Activated CD8-positive, alpha-beta memory T cell treated with anti-CD3 and anti-CD28 coated beads for 36 hours (primary cell): ENCODE results near the gene NF1. TPM values are rescaled to one million over a fixed set of nuclear protein-coding genes. Genes with fewer than 3 reads are reported as not detected.

Experiments
- CTCF ChIA-PET: fragments of 350-600 bp; sonication (Branson Sonifier 250); formaldehyde crosslinking; loops from one replicate; lab custom pipeline; 2021; ENCODE audit warnings: antibody characterized with exemption; lab: Charles Lee
- POLR2A ChIA-PET: fragments of 350-600 bp; sonication (Branson Sonifier 250); formaldehyde crosslinking; loops from one replicate; lab custom pipeline; 2021; ENCODE audit warnings: antibody characterized with exemption; lab: Charles Lee
- total RNA-seq, 2 experiments: library from RNA; stranded (reverse); gene quantifications; one replicate each; pipeline ENCODE4 v1.2.3, GENCODE V29; 2021

Gene NF1
- total RNA-seq, 2 experiments from 2014 or later: 20.4 to 24.0 TPM

- ChIA-PET CTCF (no interaction called here), POLR2A (no interaction called here)
Measured at GRCh38 chr17:31398381-31399311, 303.9 kb downstream of the NF1 start.

GRCh38 chr17:31400481-31400950 lies 305.7 kb downstream of the NF1 start:
- POLR2A ChIA-PET: no interaction called here
- CTCF ChIA-PET: no interaction called here

GRCh38 chr17:31401456-31402254 lies 306.9 kb downstream of the NF1 start:
- ChIA-PET POLR2A (no interaction called here), CTCF (no interaction called here)

- ChIA-PET CTCF (interaction anchor here (0.6 kb wide), 1 partner anchor 20 kb away, joined by 3 read pairs; no protein-coding TSS in a partner anchor), POLR2A (no interaction called here)
Measured at GRCh38 chr17:31404028-31404949, 309.5 kb downstream of the NF1 start.

- POLR2A ChIA-PET: no interaction called here
- CTCF ChIA-PET: no interaction called here
Measured at GRCh38 chr17:31405890-31406371, 311.2 kb downstream of the NF1 start.

GRCh38 chr17:31408586-31408985 lies 313.8 kb downstream of the NF1 start:
- ChIA-PET POLR2A (no interaction called here), CTCF (no interaction called here)

GRCh38 chr17:31411707-31412285 lies 317.0 kb downstream of the NF1 start:
- CTCF ChIA-PET: no interaction called here
- POLR2A ChIA-PET: no interaction called here

- ChIA-PET CTCF (no interaction called here), POLR2A (no interaction called here)
Measured at GRCh38 chr17:31412511-31412910, 317.7 kb downstream of the NF1 start.

GRCh38 chr17:31413081-31413799 lies 318.5 kb downstream of the NF1 start:
- ChIA-PET CTCF (no interaction called here), POLR2A (no interaction called here)

GRCh38 chr17:31413874-31414549 lies 319.2 kb downstream of the NF1 start:
- CTCF ChIA-PET: no interaction called here

GRCh38 chr17:31414550-31414918 lies 319.8 kb downstream of the NF1 start:
- ChIA-PET CTCF (no interaction called here), POLR2A (no interaction called here)

More at GRCh38 chr17:31413874-31414549, 319.2 kb downstream of the NF1 start:
- POLR2A ChIA-PET: no interaction called here

- POLR2A ChIA-PET: no interaction called here
Measured at GRCh38 chr17:31415004-31415454, 320.3 kb downstream of the NF1 start.

GRCh38 chr17:31415640-31416502 lies 321.1 kb downstream of the NF1 start:
- ChIA-PET CTCF (no interaction called here), POLR2A (no interaction called here)

More at GRCh38 chr17:31415004-31415454, 320.3 kb downstream of the NF1 start:
- CTCF ChIA-PET: no interaction called here

GRCh38 chr17:31416503-31416923 lies 321.7 kb downstream of the NF1 start:
- CTCF ChIA-PET: no interaction called here
- POLR2A ChIA-PET: no interaction called here

GRCh38 chr17:31417051-31417792 lies 322.4 kb downstream of the NF1 start:
- ChIA-PET CTCF (interaction anchor here (0.6 kb wide), 1 partner anchor 63 kb away, joined by 3 read pairs; no protein-coding TSS in a partner anchor), POLR2A (no interaction called here)
